ENCODE results near the gene SLC39A11.

- TF ChIP-seq CTCF (IDR thresholded peaks at IDR 0.05; ENCODE audit: low read depth, low read length, missing input control) (no peak), MAX (IDR thresholded peaks at IDR 0.05) (no peak), SP1 (IDR thresholded peaks at IDR 0.05) (no peak), TAF1 (conservative IDR thresholded peaks at IDR 0.05) (no peak), HNF4A (conservative IDR thresholded peaks at IDR 0.05) (no peak)
These were observed 23.2 kb downstream of the SLC39A11 start for GRCh38 chr17:73069164-73069770.
